Activated T-cell treated with anti-CD3 and anti-CD28 coated beads, Interleukin-2, amount 50 U/mL, for 4 hours (primary cell): Measurements from ENCODE around the gene HMGN4. TPM values are rescaled to one million over a fixed set of nuclear protein-coding genes. Genes with fewer than 3 reads are reported as not detected.
"Not testable (repeated sequence)": the region's sequence is repeated elsewhere in the genome, so short reads cannot be mapped to it uniquely, and the experiment has no call there.

Experiments used
- ATAC-seq, 2 donors: fragments of 200-7000 bp; cut with Tn5 transposase; one replicate each; pipeline ENCODE4 v1.10.0; 2021
- DNase-seq: peaks from one replicate; pipeline ENCODE4 v3.0.0-alpha.2; 2020
- H3K27me3 Mint-ChIP-seq: one replicate; pipeline ENCODE4 v1.8.0; 2021; ENCODE audit warnings: low read depth, mixed read lengths
- H3K36me3 Mint-ChIP-seq: one replicate; pipeline ENCODE4 v1.8.0; 2022; ENCODE audit warnings: mixed read lengths; ENCODE audit not compliant: insufficient read depth
- H3K4me1 Mint-ChIP-seq: one replicate; pipeline ENCODE4 v1.8.0; 2021; ENCODE audit warnings: low read depth, mixed read lengths
- H3K4me3 Mint-ChIP-seq: one replicate; pipeline ENCODE4 v1.8.0; 2021; ENCODE audit warnings: mild to moderate bottlenecking, moderate library complexity, mixed read lengths
- H3K9me3 Mint-ChIP-seq: one replicate; pipeline ENCODE4 v1.8.0; 2021; ENCODE audit warnings: mixed read lengths
- total RNA-seq, 3 donors: library from RNA; stranded (reverse); gene quantifications; one replicate each; pipeline ENCODE4 v1.2.1, GENCODE V29; 2021

Gene HMGN4
- total RNA-seq, 3 donors from 2014 or later, result 63.4 to 73.4 (median 72.0) TPM

DNA sequence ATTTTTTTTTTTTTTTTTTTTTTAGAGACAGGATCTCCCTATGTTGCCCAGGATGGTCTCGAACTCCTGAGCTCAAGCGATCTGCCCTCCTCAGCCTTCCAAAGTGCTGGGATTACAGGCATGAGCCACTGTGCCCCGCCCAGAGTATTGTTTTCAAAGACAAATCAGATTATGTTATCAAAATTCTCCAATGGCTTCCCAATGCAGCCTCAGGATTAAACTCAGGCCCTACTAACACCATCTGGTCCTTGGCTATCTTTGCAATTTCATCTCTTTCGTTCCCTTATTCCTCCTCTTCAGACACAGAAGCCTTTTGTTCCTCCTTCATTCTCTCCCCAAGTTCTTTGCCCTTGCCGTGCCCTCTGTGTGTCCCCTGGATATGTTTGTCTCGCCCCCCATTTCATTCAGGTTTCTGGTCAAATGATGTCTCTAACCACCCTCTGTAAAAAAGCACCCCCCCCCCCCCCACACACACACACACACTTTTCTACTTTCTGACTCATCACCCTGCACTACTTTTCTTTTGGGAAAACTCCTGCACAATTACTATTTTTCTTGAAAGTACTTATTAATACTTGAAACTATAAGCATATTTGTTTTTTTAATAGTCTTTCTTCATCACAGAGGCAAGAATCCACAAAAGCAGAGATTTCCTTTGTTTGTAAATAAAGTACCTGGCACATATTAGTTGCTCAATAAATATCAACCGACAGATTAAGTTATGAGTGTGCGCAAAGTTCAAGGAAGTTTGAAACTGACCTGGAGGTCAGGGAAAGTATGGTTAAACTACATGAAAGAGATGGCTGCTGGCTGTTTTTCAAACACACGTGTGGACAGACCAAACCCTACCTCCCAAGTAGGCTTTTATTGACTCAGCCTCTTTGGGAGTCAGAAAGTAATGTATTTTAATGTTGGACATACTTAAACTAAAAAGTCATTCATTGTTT lies 21.4 kb upstream of the HMGN4 start:
- ATAC-seq (no peak), DNase-seq (no peak)
- Mint-ChIP-seq H3K36me3 (no peaks in the 10 kb centered on the region), H3K27me3 (no peaks in the 10 kb centered on the region), H3K4me3 (no peak overlapping the region), H3K4me1 (peaks cover 13% of the 10 kb centered on the region), H3K9me3 (no peaks in the 10 kb centered on the region)

DNA sequence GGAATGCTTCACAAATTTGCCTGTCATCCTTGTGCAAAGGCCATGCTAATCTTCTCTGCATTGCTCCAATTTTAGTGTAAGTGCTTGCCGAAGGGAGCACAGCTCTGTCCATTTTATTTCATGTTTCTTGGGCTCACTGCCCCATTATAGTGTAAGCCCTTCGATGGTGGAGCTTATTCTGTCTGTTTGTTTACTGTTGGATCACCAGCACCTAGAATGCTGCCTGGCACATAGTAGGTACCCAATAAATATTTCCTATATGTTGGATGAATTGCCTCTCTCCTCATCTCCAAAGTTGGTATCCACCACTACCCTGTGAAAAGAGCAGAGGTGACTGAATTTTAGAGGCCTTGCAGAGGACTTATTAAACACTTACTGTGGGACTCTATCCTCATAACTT lies 18.8 kb upstream of the HMGN4 start:
- no peaks in the 10 kb centered on the region for H3K36me3 Mint-ChIP-seq
- H3K27me3 Mint-ChIP-seq, result no peaks in the 10 kb centered on the region

DNA sequence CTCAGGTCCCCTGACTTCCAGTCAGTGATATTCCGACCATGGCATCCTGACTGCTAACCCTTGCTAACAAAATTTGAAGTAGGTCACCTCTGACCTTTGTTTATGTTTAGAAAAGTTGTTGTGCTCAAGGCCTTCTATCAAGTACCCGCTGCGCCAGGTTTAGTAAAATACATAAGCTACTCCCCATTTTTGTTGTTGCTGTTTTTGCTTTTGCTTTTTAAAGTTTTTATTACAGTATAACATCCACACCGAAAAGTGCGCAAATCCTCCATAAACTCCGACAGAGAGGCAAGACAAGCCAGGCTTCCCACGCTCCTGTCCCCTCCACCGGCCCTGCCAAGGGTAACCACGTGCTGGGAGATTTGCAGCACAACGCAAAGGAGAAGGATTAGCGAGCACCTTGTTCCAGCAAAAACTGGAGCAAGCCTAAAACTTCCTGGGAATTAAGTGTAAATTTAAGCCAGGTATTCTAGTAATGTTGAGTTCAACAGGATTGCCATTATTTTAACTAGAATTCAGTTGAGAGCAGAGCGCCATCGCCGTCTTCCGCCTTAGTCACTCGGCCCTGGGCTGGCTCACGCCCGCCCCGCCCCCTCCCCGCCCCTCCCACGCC lies 17.8 kb upstream of the HMGN4 start:
- ATAC-seq (peak; percentile 10 to 12), DNase-seq (no peak)
- Mint-ChIP-seq H3K4me3 (peak overlapping the region; percentile 88), H3K27me3 (no peaks in the 10 kb centered on the region), H3K9me3 (no peaks in the 10 kb centered on the region), H3K36me3 (no peaks in the 10 kb centered on the region), H3K4me1 (peaks cover 31% of the 10 kb centered on the region)

More for the DNA sequence above, 18.8 kb upstream of the HMGN4 start:
- H3K4me1 Mint-ChIP-seq, result peaks cover 31% of the 10 kb centered on the region
- no peak for ATAC-seq
- H3K4me3 Mint-ChIP-seq, result no peak overlapping the region
- no peaks in the 10 kb centered on the region for H3K9me3 Mint-ChIP-seq
- DNase-seq, result no peak

- peaks cover 31% of the 10 kb centered on the region for H3K4me1 Mint-ChIP-seq
- H3K9me3 Mint-ChIP-seq, result no peaks in the 10 kb centered on the region
- peak overlapping the region; percentile 88 for H3K4me3 Mint-ChIP-seq
- no peaks in the 10 kb centered on the region for H3K36me3 Mint-ChIP-seq
- no peaks in the 10 kb centered on the region for H3K27me3 Mint-ChIP-seq
- DNase-seq (peak; percentile 83), ATAC-seq (peak; percentile 78 to 79)
These were observed 17.1 kb upstream of the HMGN4 start for GRCh38 chr6:26520850-26521599.

DNA sequence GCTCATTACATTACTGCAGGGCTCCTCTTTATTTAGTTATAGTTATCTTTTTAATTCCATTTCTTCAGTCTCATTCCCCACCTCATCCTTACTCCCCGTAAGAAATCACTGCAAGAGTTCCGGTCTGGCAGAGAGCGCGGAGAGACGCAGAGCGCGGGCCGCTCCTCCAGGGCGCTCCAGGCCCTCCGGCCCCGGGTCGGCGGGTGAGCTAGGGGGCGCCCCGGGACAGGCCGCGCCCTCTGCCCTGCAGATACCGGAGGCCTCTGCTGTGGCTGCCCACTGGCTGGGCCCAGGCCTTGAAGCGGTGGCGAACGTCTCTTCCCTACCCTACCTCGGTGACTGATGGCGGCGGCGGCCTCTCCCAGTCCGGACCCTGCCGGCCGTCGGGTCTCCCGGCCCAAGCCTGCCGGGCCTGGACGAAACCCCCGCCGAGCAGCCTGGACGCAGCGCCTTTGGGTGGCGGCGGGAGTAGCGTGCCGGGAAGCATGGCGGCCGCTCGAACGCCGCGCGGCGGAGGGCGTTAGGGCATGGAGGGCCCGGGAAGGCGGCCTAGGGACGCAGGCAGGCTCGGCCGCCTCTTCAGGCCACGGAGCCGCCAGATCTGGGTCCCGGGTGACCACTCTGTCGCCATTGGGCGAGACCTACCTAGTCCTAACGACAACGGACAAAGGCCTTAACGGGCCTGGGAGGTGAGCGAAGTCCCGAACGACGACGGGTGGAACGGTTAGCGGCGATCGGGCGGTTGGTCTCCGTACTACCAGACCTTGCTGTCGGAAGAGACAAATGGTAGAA lies 16.4 kb upstream of the HMGN4 start:
- Mint-ChIP-seq H3K27me3 (no peaks in the 10 kb centered on the region), H3K9me3 (no peaks in the 10 kb centered on the region), H3K4me1 (peaks cover 31% of the 10 kb centered on the region), H3K36me3 (no peaks in the 10 kb centered on the region), H3K4me3 (peak overlapping the region; percentile 88)
- DNase-seq, result peak; percentile 61
- peak; percentile 71 to 72 for ATAC-seq

- H3K9me3 Mint-ChIP-seq, DNase-seq, H3K27me3 Mint-ChIP-seq, H3K36me3 Mint-ChIP-seq, ATAC-seq: not testable (repeated sequence)
- Mint-ChIP-seq H3K4me1 (peaks cover 31% of the 10 kb centered on the region), H3K4me3 (peak overlapping the region; percentile 88)
These were observed 15.5 kb upstream of the HMGN4 start for GRCh38 chr6:26522486-26523228.

- H3K9me3 Mint-ChIP-seq, H3K36me3 Mint-ChIP-seq, H3K4me3 Mint-ChIP-seq, DNase-seq, H3K27me3 Mint-ChIP-seq, ATAC-seq: not testable (repeated sequence)
- peaks cover 32% of the 10 kb centered on the region for H3K4me1 Mint-ChIP-seq
These were observed 13.9 kb upstream of the HMGN4 start for GRCh38 chr6:26524314-26524713.

DNA sequence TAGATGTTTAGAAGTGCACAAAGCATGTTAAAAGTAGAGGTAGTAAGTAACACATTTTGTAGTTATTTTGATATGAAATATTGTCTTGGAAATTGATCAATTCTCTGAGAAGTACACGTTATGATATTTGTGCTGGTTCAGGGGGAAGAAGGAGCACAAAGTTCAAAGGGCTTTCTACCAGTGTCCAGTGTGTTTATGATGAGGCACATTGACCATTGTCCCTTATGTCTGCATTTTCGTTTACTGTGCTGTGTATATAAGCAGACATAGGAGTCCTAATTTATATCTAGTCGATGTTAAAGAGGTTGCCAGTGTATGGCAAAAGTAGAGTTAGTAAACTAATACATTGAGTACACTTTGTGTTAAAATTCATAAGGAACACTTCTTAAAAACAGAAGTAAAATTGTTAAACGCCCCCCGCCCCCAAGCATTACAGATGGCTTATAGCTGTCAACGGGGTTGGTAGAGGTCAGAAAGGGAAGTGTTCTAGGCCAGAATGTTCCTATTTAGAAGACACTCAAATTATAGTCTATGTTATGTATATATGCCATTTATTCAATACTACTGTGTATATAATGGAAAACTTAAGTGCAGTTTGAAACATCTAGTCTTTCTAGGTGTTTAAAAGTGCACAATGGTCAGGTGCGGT lies 13.3 kb upstream of the HMGN4 start:
- H3K36me3 Mint-ChIP-seq, result no peaks in the 10 kb centered on the region
- DNase-seq (no peak), ATAC-seq (no peak)
- no peaks in the 10 kb centered on the region for H3K9me3 Mint-ChIP-seq
- H3K4me1 Mint-ChIP-seq, result peaks cover 33% of the 10 kb centered on the region
- no peak overlapping the region for H3K4me3 Mint-ChIP-seq
- H3K27me3 Mint-ChIP-seq, result no peaks in the 10 kb centered on the region

DNA sequence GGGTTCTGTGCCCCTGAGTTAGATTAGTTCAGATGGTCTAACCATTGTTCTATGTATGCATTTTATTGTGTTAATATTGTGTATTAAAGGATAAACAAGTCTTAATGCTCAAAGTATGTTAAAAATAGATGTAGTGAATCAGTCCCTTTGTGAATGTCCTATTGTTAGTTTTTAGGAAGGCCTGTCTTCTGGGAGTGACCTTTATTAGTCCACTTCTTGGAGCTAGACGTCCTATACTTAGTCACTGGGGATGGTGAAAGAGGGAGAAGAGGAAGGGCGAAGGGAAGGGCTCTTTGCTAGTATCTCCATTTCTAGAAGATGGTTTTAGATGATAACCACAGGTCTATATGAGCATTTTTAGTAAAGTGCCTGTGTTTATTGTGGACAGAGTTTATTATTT lies 12.3 kb upstream of the HMGN4 start:
- H3K27me3 Mint-ChIP-seq, result no peaks in the 10 kb centered on the region
- no peak for ATAC-seq
- DNase-seq, result no peak
- H3K4me1 Mint-ChIP-seq, result peaks cover 27% of the 10 kb centered on the region
- H3K9me3 Mint-ChIP-seq, result no peaks in the 10 kb centered on the region
- H3K4me3 Mint-ChIP-seq, result no peak overlapping the region
- no peaks in the 10 kb centered on the region for H3K36me3 Mint-ChIP-seq

DNA sequence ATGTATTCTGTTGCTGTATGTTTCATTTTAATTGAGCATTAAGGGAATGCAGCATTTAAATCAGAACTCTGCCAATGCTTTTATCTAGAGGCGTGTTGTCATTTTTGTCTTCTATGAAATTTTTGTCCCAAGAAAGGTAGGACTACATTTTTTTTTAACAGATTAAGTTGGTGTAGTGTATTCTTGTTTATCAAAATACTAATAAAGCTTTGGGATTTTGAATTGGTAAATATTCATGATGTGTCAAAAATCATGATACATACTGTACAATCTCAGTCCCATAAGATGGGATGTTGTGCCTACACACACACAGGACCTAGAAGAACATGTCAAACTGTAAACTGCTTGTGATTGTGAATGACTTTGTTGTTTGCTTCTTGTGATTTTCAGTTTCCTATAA lies 11.2 kb upstream of the HMGN4 start:
- peaks cover 29% of the 10 kb centered on the region for H3K4me1 Mint-ChIP-seq
- no peak overlapping the region for H3K4me3 Mint-ChIP-seq
- DNase-seq (no peak), ATAC-seq (no peak)
- H3K27me3 Mint-ChIP-seq, result no peaks in the 10 kb centered on the region
- no peaks in the 10 kb centered on the region for H3K36me3 Mint-ChIP-seq
- no peaks in the 10 kb centered on the region for H3K9me3 Mint-ChIP-seq

GRCh38 chr6:26530203-26530602 lies 8.0 kb upstream of the HMGN4 start:
- no peaks in the 10 kb centered on the region for H3K27me3 Mint-ChIP-seq
- peaks cover 29% of the 10 kb centered on the region for H3K4me1 Mint-ChIP-seq
- no peaks in the 10 kb centered on the region for H3K36me3 Mint-ChIP-seq
- H3K4me3 Mint-ChIP-seq, result no peak overlapping the region
- ATAC-seq, result no peak
- no peaks in the 10 kb centered on the region for H3K9me3 Mint-ChIP-seq
- no peak for DNase-seq

GRCh38 chr6:26531897-26532296 lies 6.3 kb upstream of the HMGN4 start:
- H3K4me1 Mint-ChIP-seq, result peaks cover 38% of the 10 kb centered on the region
- ATAC-seq (no peak), DNase-seq (no peak)
- no peaks in the 10 kb centered on the region for H3K27me3 Mint-ChIP-seq
- H3K9me3 Mint-ChIP-seq, result no peaks in the 10 kb centered on the region
- no peaks in the 10 kb centered on the region for H3K36me3 Mint-ChIP-seq
- no peak overlapping the region for H3K4me3 Mint-ChIP-seq
